Mesothelial cell of epicardium (in vitro differentiated cells): ENCODE data around the gene PKD1L1. TPM values are rescaled to one million over a fixed set of nuclear protein-coding genes. Genes with fewer than 3 reads are reported as not detected.

Experiments used
- DNase-seq, 2 experiments: peaks; one replicate each; pipeline ENCODE4 v3.0.0; 2021; ENCODE audit warnings: low spot score in 2 of 2; ENCODE audit not compliant: unreplicated experiment in 2 of 2
- H3K27ac Mint-ChIP-seq: 2 replicates; pipeline ENCODE4 v1.8.0; 2021; ENCODE audit warnings: mixed read lengths
- H3K27me3 Mint-ChIP-seq: 2 replicates; pipeline ENCODE4 v1.8.0; 2021; ENCODE audit warnings: low read depth, mixed read lengths
- H3K36me3 Mint-ChIP-seq: 2 replicates; pipeline ENCODE4 v1.8.0; 2021; ENCODE audit warnings: mixed read lengths
- H3K4me1 Mint-ChIP-seq: 2 replicates; pipeline ENCODE4 v1.8.0; 2021; ENCODE audit warnings: mixed read lengths
- H3K4me3 Mint-ChIP-seq: 2 replicates; pipeline ENCODE4 v1.8.0; 2021; ENCODE audit warnings: mild to moderate bottlenecking, moderate library complexity, mixed read lengths
- H3K9me3 Mint-ChIP-seq: 2 replicates; pipeline ENCODE4 v1.8.0; 2021; ENCODE audit warnings: mixed read lengths
- total RNA-seq: library from RNA; stranded (reverse); gene quantifications from 3 replicates; pipeline ENCODE4 v1.2.1, GENCODE V29; 2021
- TF ChIP-seq, protein P1 (sequence below): fragments of 200-600 bp; sonication (generic); IDR thresholded peaks from one replicate; pipeline ENCODE4 v1.5.0; 2021; ENCODE audit warnings: antibody characterized with exemption; ENCODE audit not compliant: unreplicated experiment

The PKD1L1 gene
- total RNA-seq, 1 donor from 2014 or later = 0.36 TPM

DNA sequence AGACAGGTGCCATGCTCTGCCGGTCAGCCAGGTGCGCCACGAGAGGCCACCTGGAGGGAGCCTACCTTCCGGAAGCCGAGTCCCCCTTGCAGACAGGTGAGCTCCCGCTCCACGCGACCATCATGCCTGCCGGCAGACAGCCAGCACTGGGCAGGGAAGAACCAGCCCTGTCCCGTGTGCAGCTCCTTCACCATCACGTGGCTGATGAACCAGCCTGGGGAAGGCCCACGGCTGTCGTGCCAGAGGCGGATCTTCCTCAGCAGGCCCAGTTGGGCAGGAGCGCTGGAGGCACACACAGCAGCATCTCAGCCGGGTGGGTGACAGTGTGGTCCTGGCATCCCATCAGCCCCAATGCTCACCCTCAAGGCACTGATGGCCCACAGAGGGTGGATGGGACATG is 108.9 kb downstream of the PKD1L1 start:
- Mint-ChIP-seq H3K4me3 (no peak overlapping the region), H3K9me3 (no peaks in the 10 kb centered on the region)

DNA sequence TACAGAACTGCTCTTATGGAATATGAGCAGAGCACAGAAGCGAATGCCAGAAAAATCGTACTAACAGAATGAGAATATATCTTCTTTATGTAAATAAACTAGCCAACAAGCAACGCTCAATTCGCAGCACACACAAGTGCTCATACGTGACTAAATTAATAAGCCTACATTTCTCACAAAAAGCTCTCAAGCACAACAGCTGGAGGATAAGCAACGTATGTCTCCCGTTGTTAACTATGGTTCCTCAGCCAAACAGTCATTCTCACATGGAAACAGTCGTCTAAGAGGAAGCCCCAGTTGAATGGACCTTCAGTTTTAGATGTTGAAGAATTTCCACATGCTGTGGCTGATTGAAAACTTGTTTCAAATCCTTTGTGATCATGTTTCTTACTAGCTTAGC is 110.4 kb downstream of the PKD1L1 start:
- Mint-ChIP-seq H3K9me3 (no peaks in the 10 kb centered on the region), H3K27ac (no peak overlapping the region), H3K36me3 (no peaks in the 10 kb centered on the region), H3K4me3 (no peak overlapping the region), H3K4me1 (peaks cover 5% of the 10 kb centered on the region), H3K27me3 (peaks cover 17% of the 10 kb centered on the region)
- no peak for DNase-seq
- TF ChIP-seq, protein P1, sequence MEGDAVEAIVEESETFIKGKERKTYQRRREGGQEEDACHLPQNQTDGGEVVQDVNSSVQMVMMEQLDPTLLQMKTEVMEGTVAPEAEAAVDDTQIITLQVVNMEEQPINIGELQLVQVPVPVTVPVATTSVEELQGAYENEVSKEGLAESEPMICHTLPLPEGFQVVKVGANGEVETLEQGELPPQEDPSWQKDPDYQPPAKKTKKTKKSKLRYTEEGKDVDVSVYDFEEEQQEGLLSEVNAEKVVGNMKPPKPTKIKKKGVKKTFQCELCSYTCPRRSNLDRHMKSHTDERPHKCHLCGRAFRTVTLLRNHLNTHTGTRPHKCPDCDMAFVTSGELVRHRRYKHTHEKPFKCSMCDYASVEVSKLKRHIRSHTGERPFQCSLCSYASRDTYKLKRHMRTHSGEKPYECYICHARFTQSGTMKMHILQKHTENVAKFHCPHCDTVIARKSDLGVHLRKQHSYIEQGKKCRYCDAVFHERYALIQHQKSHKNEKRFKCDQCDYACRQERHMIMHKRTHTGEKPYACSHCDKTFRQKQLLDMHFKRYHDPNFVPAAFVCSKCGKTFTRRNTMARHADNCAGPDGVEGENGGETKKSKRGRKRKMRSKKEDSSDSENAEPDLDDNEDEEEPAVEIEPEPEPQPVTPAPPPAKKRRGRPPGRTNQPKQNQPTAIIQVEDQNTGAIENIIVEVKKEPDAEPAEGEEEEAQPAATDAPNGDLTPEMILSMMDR = no peak

More for the DNA sequence above, 108.9 kb downstream of the PKD1L1 start:
- peaks cover 19% of the 10 kb centered on the region for H3K27me3 Mint-ChIP-seq
- TF ChIP-seq, protein P1 = no peak
- no peak for DNase-seq
- no peaks in the 10 kb centered on the region for H3K36me3 Mint-ChIP-seq
- no peak overlapping the region for H3K27ac Mint-ChIP-seq
- H3K4me1 Mint-ChIP-seq = no peaks in the 10 kb centered on the region

DNA sequence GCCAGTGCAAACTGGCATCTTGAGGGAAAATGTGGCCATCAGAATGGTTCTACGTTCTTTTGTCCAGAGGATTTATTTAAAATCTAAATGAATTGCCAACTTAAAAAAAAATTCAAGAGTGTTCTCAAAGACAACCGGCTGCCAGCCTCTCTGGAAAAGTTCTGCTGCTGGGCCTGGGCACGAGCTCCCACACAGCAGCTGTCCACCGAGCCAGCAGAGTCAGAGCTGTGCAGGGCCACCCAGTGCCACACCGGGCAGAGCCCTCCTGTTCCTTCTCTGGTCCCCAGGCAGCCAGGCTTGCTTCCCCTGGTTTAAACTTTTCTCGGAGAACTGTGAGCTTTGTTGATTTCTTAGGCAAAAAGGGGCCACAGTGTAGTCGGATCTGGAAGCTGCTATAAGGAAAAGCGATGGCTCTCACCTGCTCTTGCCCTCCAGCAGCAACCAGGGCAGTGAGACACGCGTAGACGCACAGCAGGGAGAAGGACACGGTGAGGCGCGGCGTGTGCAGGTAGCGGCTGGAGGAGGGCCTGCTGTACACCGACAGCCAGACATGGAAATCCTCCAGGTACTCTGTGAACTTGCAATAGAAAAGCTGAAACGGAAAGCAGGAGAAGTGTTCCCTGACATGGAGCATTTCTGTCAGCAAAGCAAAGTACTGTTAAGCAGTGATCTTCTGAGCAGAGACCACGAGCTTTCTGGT is 111.6 kb downstream of the PKD1L1 start:
- Mint-ChIP-seq H3K4me1 (peaks cover 12% of the 10 kb centered on the region), H3K27me3 (peaks cover 9% of the 10 kb centered on the region), H3K9me3 (no peaks in the 10 kb centered on the region), H3K27ac (no peak overlapping the region), H3K36me3 (no peaks in the 10 kb centered on the region), H3K4me3 (no peak overlapping the region)
- TF ChIP-seq, protein P1 = no peak
- no peak for DNase-seq

DNA sequence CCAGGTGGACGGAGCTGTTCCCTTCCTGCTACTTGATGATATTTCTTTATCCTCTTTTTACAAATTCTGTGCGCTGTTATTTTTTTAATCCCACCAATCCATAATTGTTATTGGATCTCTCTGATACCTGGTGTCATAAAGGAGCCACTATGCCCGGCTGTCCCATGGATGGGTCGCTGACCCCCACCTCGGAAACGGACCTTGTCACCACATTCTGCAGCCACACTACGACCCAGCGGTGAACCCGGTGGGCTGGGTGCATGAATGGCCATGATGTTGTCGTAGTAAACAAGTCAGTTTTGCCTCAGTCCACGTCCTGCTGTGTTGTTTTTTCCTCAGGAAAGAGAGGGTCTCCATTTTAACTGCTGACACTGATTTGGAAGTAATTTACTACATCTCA is 112.2 kb downstream of the PKD1L1 start:
- no peak for DNase-seq

DNA sequence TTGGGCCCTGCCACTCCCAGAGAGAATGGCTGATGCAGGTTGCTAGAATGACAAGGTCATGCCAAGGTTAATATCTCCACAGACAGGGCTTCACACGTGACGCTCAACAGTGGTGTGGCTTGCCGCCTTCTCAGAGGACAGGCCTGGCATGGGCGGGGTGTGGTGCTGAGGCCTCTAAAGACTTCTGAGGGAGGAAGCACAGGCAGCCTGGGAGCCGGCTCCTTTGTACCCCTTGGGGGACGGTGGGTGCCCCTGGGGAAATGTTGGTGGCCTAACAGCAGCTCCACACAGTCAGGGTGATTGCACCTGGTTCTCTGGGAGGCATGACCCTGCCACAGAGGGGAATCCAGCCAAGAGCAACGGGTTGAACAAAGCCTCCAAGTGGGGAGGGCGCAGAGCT is 115.1 kb downstream of the PKD1L1 start:
- no peak overlapping the region for H3K27ac Mint-ChIP-seq
- H3K36me3 Mint-ChIP-seq = no peaks in the 10 kb centered on the region
- TF ChIP-seq, protein P1 = no peak
- peaks cover 15% of the 10 kb centered on the region for H3K4me1 Mint-ChIP-seq
- no peak overlapping the region for H3K4me3 Mint-ChIP-seq
- no peak for DNase-seq
- H3K27me3 Mint-ChIP-seq = no peaks in the 10 kb centered on the region
- no peaks in the 10 kb centered on the region for H3K9me3 Mint-ChIP-seq

More for the DNA sequence above, 112.2 kb downstream of the PKD1L1 start:
- peaks cover 5% of the 10 kb centered on the region for H3K27me3 Mint-ChIP-seq
- H3K36me3 Mint-ChIP-seq = no peaks in the 10 kb centered on the region
- no peak overlapping the region for H3K27ac Mint-ChIP-seq
- TF ChIP-seq, protein P1 = no peak
- H3K4me1 Mint-ChIP-seq = peaks cover 12% of the 10 kb centered on the region
- H3K4me3 Mint-ChIP-seq = no peak overlapping the region
- H3K9me3 Mint-ChIP-seq = no peaks in the 10 kb centered on the region
